Aortic smooth muscle cell (primary cell): ENCODE data around the gene ZNF541. TPM values are rescaled to one million over a fixed set of nuclear protein-coding genes. Genes with fewer than 3 reads are reported as not detected.

Experiments used
- total RNA-seq: library from RNA; depleted of rRNA; stranded (reverse); fragments of >200 nt; gene quantifications from 2 replicates; pipeline ENCODE4 v1.2.3, GENCODE V29; 2014

The ZNF541 gene, protein sequence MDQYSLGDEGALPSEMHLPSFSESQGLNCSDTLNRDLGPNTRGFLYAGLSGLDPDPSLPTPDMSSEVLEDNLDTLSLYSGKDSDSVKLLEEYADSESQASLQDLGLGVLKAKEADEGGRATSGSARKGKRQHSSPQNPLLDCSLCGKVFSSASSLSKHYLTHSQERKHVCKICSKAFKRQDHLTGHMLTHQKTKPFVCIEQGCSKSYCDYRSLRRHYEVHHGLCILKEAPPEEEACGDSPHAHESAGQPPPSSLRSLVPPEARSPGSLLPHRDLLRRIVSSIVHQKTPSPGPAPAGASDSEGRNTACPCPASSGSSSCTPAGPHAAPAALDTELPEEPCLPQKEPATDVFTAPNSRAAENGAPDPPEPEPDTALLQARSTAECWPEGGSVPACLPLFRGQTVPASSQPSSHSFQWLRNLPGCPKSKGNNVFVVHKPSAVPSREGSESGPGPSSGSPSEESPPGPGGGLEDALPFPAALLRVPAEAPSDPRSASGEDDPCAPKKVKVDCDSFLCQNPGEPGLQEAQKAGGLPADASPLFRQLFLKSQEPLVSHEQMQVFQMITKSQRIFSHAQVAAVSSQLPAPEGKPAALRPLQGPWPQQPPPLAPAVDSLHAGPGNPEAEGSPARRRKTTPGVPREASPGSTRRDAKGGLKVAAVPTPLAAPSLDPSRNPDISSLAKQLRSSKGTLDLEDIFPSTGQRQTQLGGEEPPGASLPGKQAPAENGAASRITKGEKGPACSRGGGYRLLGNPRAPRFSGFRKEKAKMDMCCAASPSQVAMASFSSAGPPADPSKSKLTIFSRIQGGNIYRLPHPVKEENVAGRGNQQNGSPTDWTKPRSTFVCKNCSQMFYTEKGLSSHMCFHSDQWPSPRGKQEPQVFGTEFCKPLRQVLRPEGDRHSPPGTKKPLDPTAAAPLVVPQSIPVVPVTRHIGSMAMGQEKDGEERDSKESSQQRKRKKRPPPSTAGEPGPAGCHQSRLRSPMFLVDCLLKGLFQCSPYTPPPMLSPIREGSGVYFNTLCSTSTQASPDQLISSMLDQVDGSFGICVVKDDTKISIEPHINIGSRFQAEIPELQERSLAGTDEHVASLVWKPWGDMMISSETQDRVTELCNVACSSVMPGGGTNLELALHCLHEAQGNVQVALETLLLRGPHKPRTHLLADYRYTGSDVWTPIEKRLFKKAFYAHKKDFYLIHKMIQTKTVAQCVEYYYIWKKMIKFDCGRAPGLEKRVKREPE (N-terminal part only)
- total RNA-seq = 0.12 and 0.13 TPM in 2 replicates

DNA sequence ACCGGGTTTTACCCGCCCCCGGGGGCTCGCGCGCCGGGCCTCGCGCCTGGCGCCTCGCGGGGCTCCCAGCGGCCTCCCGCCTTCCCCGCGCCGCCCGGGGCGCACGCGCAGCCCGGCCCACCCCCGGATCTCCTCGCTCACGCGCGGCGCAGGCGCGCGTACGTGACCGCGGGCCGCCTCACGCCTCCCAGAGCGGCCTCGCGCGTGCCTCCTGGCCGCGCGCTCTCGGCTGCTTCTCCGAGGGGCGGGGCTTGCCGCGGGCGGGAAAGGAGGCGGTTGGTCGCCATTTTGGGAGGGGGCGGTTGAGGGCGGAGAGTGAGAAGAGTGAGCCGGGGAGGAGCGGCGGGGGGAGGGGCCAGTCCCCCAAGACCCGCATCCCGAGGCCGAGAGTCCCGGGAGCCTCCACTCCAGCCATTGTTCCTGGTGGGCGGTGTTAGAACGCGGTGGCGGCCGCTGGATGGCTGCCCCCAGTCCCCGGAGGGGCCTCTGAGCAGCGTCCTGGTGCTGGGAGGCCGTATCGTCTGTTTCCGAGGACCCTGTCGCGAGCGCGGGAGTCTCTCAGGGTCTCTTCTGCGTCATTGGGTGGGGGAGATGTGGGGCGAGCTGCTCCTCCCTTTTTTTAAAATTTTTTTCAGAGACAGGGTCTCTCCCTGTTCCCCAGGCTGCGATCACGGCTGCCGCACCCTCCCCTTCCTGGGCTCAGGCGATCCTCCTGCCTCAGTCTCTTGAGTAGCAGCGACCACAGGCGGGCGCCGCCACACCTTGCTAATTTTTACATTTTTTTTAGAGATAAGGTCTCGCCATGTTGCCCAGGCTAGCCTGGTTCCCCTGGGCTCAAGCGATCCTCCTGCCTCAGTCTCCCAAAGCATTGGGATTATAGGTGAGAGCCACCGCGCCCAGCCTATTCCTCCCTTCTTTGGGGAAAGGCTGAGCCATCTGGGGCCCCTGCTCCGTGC is at the start of gene ZNF541:
ZNF541 (minus strand) TSS at position 78 of the 956 bp plus-strand sequence. CDS start 17,292 bp downstream, outside the sequence.

DNA sequence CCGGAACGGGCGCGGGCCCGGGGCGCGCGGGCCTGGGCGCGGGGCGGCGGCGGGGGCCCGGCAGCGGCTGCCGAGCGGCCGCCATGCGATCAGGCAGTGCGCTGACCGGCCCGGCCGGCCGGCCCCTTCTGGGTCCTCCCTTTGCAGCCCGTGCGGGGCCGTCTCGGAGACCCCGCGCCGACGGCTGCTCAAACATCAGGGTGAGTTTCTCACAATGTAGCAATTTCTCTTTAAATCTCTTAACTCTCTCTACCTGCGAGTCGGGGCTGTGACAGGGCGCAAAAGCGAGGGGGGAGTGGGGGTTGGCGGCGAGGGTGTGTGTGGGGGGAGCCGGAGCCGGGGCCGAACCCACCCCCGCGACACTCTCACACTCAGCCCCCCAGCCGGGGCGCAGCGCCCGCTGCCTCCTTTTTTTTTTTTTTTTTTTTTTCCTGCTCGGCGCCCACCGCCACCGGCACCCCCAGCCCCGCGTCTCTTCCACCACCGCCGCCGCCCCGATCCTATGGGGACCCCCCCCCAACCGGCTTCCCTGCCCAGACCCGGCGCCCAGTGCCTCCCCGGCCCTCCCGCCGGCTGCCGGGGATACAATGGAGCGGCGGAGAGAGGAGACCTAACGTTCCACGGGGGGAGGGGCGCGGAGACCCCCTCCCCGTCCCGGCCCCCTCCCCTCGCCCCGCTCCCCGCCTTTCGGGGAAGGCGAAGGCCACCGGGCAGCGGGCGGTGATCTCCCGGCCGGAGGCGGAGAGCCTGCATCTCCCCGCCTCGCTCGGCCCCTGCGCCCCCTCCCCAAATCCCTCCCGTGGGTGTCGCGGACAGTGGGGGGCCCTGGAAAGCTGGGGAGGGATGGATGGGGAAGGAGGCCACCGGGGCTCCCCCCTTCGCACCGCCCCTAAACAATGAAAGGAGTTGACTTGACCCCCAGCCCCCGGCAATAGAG is 36.3 kb upstream of the ZNF541 start, which contains the start of gene BICRA:
BICRA (plus strand) TSS at position 166 of the 937 bp plus-strand sequence. CDS start 64,441 bp downstream, outside the sequence.

Other genes starting within 250 kb of the ZNF541 start
- gene C5AR2, start 241.0 kb downstream of the ZNF541 start, total RNA-seq = 0.53 and 1.1 TPM in 2 replicates
- gene DHX34, start 223.8 kb downstream of the ZNF541 start, total RNA-seq = 5.4 and 7.0 TPM in 2 replicates
- 3.8 and 11.0 TPM in 2 replicates for gene MEIS3, start 153.6 kb downstream of the ZNF541 start, total RNA-seq
- gene SLC8A2, start 101.3 kb downstream of the ZNF541 start, total RNA-seq = 0.12 TPM in 1 of 2 replicates, not detected in the other
- 4.2 and 4.8 TPM in 2 replicates for gene KPTN, start 88.9 kb downstream of the ZNF541 start, total RNA-seq
- 96.4 and 113 TPM in 2 replicates for gene NAPA, start 58.1 kb downstream of the ZNF541 start, total RNA-seq
- gene BICRA, start 36.0 kb upstream of the ZNF541 start, total RNA-seq = 2.8 and 4.1 TPM in 2 replicates
- gene EHD2, start 140.3 kb upstream of the ZNF541 start, total RNA-seq = 146 and 197 TPM in 2 replicates
- gene NOP53, start 172.4 kb upstream of the ZNF541 start, total RNA-seq = 46.3 and 48.6 TPM in 2 replicates
- gene SELENOW, start 205.6 kb upstream of the ZNF541 start, total RNA-seq = 257 and 284 TPM in 2 replicates
- gene TPRX1, start 231.4 kb upstream of the ZNF541 start, total RNA-seq = not detected in 2 replicates
- gene CRX, start 248.8 kb upstream of the ZNF541 start, total RNA-seq = not detected in 2 replicates